ENCODE results near the gene LPIN1. TPM values are rescaled to one million over a fixed set of nuclear protein-coding genes. Genes with fewer than 3 reads are reported as not detected.
A peak's percentile ranks its signal among the peaks of the same experiment; 100 is the strongest.

Gene LPIN1
- total and polyA plus RNA-seq, 2 of the 13 experiments (the other 11 are each of a cell fraction or from before 2014, with no cell fraction given), result 9.7 to 19.4 TPM

GRCh38 chr2:11743846-11744553, 2.4 kb upstream of the LPIN1 start (continued):
- TF ChIP-seq, protein P1, sequence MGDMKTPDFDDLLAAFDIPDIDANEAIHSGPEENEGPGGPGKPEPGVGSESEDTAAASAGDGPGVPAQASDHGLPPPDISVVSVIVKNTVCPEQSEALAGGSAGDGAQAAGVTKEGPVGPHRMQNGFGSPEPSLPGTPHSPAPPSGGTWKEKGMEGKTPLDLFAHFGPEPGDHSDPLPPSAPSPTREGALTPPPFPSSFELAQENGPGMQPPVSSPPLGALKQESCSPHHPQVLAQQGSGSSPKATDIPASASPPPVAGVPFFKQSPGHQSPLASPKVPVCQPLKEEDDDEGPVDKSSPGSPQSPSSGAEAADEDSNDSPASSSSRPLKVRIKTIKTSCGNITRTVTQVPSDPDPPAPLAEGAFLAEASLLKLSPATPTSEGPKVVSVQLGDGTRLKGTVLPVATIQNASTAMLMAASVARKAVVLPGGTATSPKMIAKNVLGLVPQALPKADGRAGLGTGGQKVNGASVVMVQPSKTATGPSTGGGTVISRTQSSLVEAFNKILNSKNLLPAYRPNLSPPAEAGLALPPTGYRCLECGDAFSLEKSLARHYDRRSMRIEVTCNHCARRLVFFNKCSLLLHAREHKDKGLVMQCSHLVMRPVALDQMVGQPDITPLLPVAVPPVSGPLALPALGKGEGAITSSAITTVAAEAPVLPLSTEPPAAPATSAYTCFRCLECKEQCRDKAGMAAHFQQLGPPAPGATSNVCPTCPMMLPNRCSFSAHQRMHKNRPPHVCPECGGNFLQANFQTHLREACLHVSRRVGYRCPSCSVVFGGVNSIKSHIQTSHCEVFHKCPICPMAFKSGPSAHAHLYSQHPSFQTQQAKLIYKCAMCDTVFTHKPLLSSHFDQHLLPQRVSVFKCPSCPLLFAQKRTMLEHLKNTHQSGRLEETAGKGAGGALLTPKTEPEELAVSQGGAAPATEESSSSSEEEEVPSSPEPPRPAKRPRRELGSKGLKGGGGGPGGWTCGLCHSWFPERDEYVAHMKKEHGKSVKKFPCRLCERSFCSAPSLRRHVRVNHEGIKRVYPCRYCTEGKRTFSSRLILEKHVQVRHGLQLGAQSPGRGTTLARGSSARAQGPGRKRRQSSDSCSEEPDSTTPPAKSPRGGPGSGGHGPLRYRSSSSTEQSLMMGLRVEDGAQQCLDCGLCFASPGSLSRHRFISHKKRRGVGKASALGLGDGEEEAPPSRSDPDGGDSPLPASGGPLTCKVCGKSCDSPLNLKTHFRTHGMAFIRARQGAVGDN (CRISPR knock-in tag; IDR thresholded peaks at IDR 0.05), result peak; percentile 58
- peak; percentile 53 for TF ChIP-seq ZNF143 (CRISPR knock-in tag; IDR thresholded peaks at IDR 0.05)
- TF ChIP-seq ZBTB7A (CRISPR knock-in tag; IDR thresholded peaks at IDR 0.05), result 0 out of 2 replicates have a peak, but pooled peaks have one; percentile 24
- no peak for TF ChIP-seq FOXA1 (IDR thresholded peaks at IDR 0.05)
- TF ChIP-seq FOXA1 (CRISPR knock-in tag; IDR thresholded peaks at IDR 0.05), result no peak
- peak; percentile 26; the same call in 1 of the 2 replicates for TF ChIP-seq ZNF12 (CRISPR knock-in tag; IDR thresholded peaks at IDR 0.05)
- TF ChIP-seq MTA1 (CRISPR knock-in tag; IDR thresholded peaks at IDR 0.05; ENCODE audit: borderline replicate concordance), result peak; percentile 83
- TF ChIP-seq, protein P2, sequence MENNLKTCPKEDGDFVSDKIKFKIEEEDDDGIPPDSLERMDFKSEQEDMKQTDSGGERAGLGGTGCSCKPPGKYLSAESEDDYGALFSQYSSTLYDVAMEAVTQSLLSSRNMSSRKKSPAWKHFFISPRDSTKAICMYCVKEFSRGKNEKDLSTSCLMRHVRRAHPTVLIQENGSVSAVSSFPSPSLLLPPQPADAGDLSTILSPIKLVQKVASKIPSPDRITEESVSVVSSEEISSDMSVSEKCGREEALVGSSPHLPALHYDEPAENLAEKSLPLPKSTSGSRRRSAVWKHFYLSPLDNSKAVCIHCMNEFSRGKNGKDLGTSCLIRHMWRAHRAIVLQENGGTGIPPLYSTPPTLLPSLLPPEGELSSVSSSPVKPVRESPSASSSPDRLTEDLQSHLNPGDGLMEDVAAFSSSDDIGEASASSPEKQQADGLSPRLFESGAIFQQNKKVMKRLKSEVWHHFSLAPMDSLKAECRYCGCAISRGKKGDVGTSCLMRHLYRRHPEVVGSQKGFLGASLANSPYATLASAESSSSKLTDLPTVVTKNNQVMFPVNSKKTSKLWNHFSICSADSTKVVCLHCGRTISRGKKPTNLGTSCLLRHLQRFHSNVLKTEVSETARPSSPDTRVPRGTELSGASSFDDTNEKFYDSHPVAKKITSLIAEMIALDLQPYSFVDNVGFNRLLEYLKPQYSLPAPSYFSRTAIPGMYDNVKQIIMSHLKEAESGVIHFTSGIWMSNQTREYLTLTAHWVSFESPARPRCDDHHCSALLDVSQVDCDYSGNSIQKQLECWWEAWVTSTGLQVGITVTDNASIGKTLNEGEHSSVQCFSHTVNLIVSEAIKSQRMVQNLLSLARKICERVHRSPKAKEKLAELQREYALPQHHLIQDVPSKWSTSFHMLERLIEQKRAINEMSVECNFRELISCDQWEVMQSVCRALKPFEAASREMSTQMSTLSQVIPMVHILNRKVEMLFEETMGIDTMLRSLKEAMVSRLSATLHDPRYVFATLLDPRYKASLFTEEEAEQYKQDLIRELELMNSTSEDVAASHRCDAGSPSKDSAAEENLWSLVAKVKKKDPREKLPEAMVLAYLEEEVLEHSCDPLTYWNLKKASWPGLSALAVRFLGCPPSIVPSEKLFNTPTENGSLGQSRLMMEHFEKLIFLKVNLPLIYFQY (CRISPR knock-in tag; IDR thresholded peaks at IDR 0.05; ENCODE audit: borderline replicate concordance), result peak; percentile 35; the same call in 1 of the 2 replicates
- peak; percentile 45 for TF ChIP-seq PAXIP1 (CRISPR knock-in tag; conservative IDR thresholded peaks at IDR 0.05)
- TF ChIP-seq SP140L (CRISPR knock-in tag; IDR thresholded peaks at IDR 0.05; ENCODE audit: borderline replicate concordance), result peak; percentile 26; the same call in 1 of the 2 replicates
- TF ChIP-seq ATF7 (IDR thresholded peaks at IDR 0.05), result no peak
- TF ChIP-seq ATF7 (CRISPR knock-in tag; IDR thresholded peaks at IDR 0.05), result peak; percentile 46; the same call in 1 of the 2 replicates
- TF ChIP-seq SRSF9 (IDR thresholded peaks at IDR 0.05; ENCODE audit: borderline replicate concordance, insufficient read depth, low read depth, low read length, poor library complexity, severe bottlenecking), result no peak
